GM06990 (cell line): Measurements from ENCODE around the gene AZGP1.
"Not testable (repeated sequence)": the region's sequence is repeated elsewhere in the genome, so short reads cannot be mapped to it uniquely, and the experiment has no call there.

ENCODE experiments used
- DNase-seq: peaks from one replicate; pipeline ENCODE4 v3.0.0-alpha.2; 2011; ENCODE audit not compliant: insufficient read length; ENCODE audit errors: extremely low read depth
- H3K27me3 ChIP-seq: replicated peaks from 2 replicates; pipeline ENCODE4 v1.6.0; 2011; ENCODE audit warnings: low read length; ENCODE audit not compliant: control insufficient read depth, insufficient read depth
- H3K36me3 ChIP-seq: 2 replicates; pipeline ENCODE4 v1.5.1; 2011; ENCODE audit warnings: low read length; ENCODE audit not compliant: control insufficient read depth, insufficient read depth
- H3K4me3 ChIP-seq: replicated peaks from 2 replicates; pipeline ENCODE4 v1.5.1; 2011; ENCODE audit warnings: low read depth, mild to moderate bottlenecking, control low read depth, low read length
- CTCF ChIP-seq: IDR thresholded peaks from 2 replicates; pipeline ENCODE4 v1.5.1; 2011; ENCODE audit warnings: low read length, control low read depth, mild to moderate bottlenecking, inconsistent platforms; ENCODE audit not compliant: insufficient read depth, poor library complexity, severe bottlenecking

The AZGP1 gene

GRCh38 chr7:100013328-100013676 is 37.5 kb upstream of the AZGP1 start:
- Histone ChIP-seq H3K36me3 (no peaks in the 10 kb centered on the region), H3K4me3 (no peak overlapping the region), H3K27me3 (no peaks in the 10 kb centered on the region)
- no peak for TF ChIP-seq CTCF
- no peak for DNase-seq

- H3K36me3 ChIP-seq, H3K4me3 ChIP-seq, DNase-seq, H3K27me3 ChIP-seq: not testable (repeated sequence)
Observed at GRCh38 chr7:100012385-100013327, 36.8 kb upstream of the AZGP1 start.

- TF ChIP-seq CTCF: no peak
- Histone ChIP-seq H3K36me3 (no peaks in the 10 kb centered on the region), H3K4me3 (no peak overlapping the region), H3K27me3 (no peaks in the 10 kb centered on the region)
- no peak for DNase-seq
Observed at GRCh38 chr7:100011516-100011915, 35.7 kb upstream of the AZGP1 start.

GRCh38 chr7:100010901-100011300 is 35.1 kb upstream of the AZGP1 start:
- Histone ChIP-seq H3K27me3 (no peaks in the 10 kb centered on the region), H3K4me3 (no peak overlapping the region), H3K36me3 (no peaks in the 10 kb centered on the region)
- no peak for TF ChIP-seq CTCF
- no peak for DNase-seq

GRCh38 chr7:100009952-100010351 is 34.1 kb upstream of the AZGP1 start:
- not testable (repeated sequence) for H3K4me3 ChIP-seq, H3K36me3 ChIP-seq, DNase-seq, H3K27me3 ChIP-seq

- H3K36me3 ChIP-seq: no peaks in the 10 kb centered on the region
- TF ChIP-seq CTCF: no peak
- no peaks in the 10 kb centered on the region for H3K27me3 ChIP-seq
- DNase-seq: no peak
- H3K4me3 ChIP-seq: no peak overlapping the region
Observed at GRCh38 chr7:100008525-100008924, 32.7 kb upstream of the AZGP1 start.
